OCI-LY3 (cell line): ENCODE results near the gene UGT1A5.

Experiments used
- CTCF ChIP-seq: fragments of 200-600, 300-600 bp; sonication (generic); IDR thresholded peaks from 2 replicates; pipeline ENCODE4 v1.5.1; 2014; ENCODE audit warnings: antibody characterized with exemption, low read length, low read depth
- EZH2phosphoT487 ChIP-seq: fragments of 200-600 bp; shearing (Covaris generic); IDR thresholded peaks from 2 replicates; pipeline ENCODE4 v1.6.1; 2018; ENCODE audit warnings: antibody characterized with exemption, mixed run types, low read depth

DNA sequence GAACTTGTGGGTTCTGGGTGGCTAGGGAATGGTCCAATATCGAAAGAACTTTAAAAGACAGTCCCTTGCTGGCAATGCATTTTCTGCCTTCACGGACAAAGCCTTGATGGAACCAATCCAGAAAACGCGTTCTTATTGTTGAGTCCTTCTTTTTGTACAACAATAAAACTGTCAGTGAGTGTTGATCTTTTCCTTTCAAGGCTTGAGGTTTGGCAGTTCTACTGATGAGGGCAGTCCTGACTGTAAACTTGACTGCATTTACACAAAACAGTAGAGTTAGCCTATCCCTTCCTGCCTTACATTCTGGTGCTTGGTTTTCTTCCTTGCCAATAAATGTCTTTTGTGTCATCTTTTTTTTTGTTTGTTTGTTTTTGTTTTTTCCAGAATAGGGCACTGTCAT, 33.5 kb upstream of the UGT1A5 start:
- TF ChIP-seq CTCF: no peak
- TF ChIP-seq EZH2phosphoT487: no peak
